Liver (tissue), 3 donors: ENCODE results near the gene SLCO2A1.

Source experiments
- EGR1 ChIP-seq, 2 donors: IDR thresholded peaks; 2 replicates each; pipeline ENCODE4 v1.6.1; 2016 to 2018; ENCODE audit warnings: antibody characterized with exemption in 2 of 2, low read depth in 2 of 2
- FOXA2 ChIP-seq: IDR thresholded peaks from 2 replicates; pipeline ENCODE4 v1.6.1; 2016; ENCODE audit warnings: antibody characterized with exemption
- GABPA ChIP-seq, 2 donors: IDR thresholded peaks in 1 of 2; conservative IDR thresholded peaks in 1 of 2; 2 replicates each; pipeline ENCODE4 v1.6.1; 2016; ENCODE audit warnings: antibody characterized with exemption in 2 of 2, mild to moderate bottlenecking in 1 of 2, moderate library complexity in 1 of 2
- HNF4A ChIP-seq, 2 donors: conservative IDR thresholded peaks; 2 replicates each; pipeline ENCODE4 v1.6.1; 2016; ENCODE audit warnings: antibody characterized with exemption in 2 of 2, mild to moderate bottlenecking in 2 of 2
- JUND ChIP-seq, 2 donors: IDR thresholded peaks; 2 replicates each; pipeline ENCODE4 v1.6.1; 2016; ENCODE audit warnings: antibody characterized with exemption in 2 of 2
- RAD21 ChIP-seq, 2 donors: IDR thresholded peaks; 2 replicates each; pipeline ENCODE4 v1.6.1; 2016; ENCODE audit warnings: antibody characterized with exemption in 2 of 2, mild to moderate bottlenecking in 2 of 2
- TAF1 ChIP-seq: conservative IDR thresholded peaks from 2 replicates; pipeline ENCODE4 v1.6.1; 2016; ENCODE audit warnings: antibody characterized with exemption, mild to moderate bottlenecking
- YY1 ChIP-seq: IDR thresholded peaks from 2 replicates; pipeline ENCODE4 v1.6.1; 2016; ENCODE audit warnings: antibody characterized with exemption, mild to moderate bottlenecking
- TF ChIP-seq, protein P1 (sequence below): IDR thresholded peaks from 2 replicates; pipeline ENCODE4 v1.6.1; 2016; ENCODE audit warnings: antibody characterized with exemption, mild to moderate bottlenecking
- TF ChIP-seq, protein P2 (sequence below): IDR thresholded peaks from 2 replicates; pipeline ENCODE4 v1.6.1; 2016; ENCODE audit warnings: antibody characterized with exemption
- TF ChIP-seq, protein P3 (sequence below): fragments of 150-350 bp; IDR thresholded peaks from 2 replicates; pipeline ENCODE4 v1.5.1; 2017; ENCODE audit warnings: improper control_type of control experiment, low read depth, low read length; ENCODE audit not compliant: missing input control
- TF ChIP-seq, protein P4 (sequence below): IDR thresholded peaks from 2 replicates; pipeline ENCODE4 v1.6.1; 2016; ENCODE audit warnings: antibody characterized with exemption
- TF ChIP-seq, protein P5 (sequence below): IDR thresholded peaks from 2 replicates; pipeline ENCODE4 v1.6.1; 2016; ENCODE audit warnings: antibody characterized with exemption
- donor health status: healthy.
- donor health status: healthy.

DNA sequence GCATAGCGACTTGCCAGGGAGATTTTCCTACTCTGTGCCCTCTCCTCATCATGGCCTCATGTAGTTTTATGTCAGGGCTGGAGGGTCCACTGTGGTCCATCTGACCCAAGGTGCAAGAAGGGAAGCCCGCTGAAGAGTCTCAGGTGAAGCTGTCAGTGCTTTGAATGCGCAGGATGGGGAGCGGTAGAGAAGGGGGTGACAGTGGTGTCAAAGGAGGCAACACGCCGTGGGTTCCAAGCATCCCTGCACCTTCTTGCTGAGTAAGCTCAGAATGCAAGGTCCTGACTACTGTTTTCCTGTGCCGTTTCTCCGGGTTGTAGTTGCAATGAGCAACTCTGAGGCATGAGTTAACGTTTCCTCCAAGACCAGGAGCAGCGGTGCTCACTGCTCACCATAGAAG is 89.2 kb downstream of the SLCO2A1 start:
- TF ChIP-seq, protein P1, sequence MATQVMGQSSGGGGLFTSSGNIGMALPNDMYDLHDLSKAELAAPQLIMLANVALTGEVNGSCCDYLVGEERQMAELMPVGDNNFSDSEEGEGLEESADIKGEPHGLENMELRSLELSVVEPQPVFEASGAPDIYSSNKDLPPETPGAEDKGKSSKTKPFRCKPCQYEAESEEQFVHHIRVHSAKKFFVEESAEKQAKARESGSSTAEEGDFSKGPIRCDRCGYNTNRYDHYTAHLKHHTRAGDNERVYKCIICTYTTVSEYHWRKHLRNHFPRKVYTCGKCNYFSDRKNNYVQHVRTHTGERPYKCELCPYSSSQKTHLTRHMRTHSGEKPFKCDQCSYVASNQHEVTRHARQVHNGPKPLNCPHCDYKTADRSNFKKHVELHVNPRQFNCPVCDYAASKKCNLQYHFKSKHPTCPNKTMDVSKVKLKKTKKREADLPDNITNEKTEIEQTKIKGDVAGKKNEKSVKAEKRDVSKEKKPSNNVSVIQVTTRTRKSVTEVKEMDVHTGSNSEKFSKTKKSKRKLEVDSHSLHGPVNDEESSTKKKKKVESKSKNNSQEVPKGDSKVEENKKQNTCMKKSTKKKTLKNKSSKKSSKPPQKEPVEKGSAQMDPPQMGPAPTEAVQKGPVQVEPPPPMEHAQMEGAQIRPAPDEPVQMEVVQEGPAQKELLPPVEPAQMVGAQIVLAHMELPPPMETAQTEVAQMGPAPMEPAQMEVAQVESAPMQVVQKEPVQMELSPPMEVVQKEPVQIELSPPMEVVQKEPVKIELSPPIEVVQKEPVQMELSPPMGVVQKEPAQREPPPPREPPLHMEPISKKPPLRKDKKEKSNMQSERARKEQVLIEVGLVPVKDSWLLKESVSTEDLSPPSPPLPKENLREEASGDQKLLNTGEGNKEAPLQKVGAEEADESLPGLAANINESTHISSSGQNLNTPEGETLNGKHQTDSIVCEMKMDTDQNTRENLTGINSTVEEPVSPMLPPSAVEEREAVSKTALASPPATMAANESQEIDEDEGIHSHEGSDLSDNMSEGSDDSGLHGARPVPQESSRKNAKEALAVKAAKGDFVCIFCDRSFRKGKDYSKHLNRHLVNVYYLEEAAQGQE: no peak
- TF ChIP-seq JUND (IDR thresholded peaks at IDR 0.05) (no peak), GABPA (IDR thresholded peaks at IDR 0.05 in 1 of 2, conservative IDR thresholded peaks at IDR 0.05 in 1 of 2) (no peak), YY1 (no peak), TAF1 (no peak), EGR1 (IDR thresholded peaks at IDR 0.05; ENCODE audit: low read depth in 2 of 2) (no peak), RAD21 (IDR thresholded peaks at IDR 0.05) (no peak), HNF4A (conservative IDR thresholded peaks at IDR 0.05) (no peak), FOXA2 (no peak)
- TF ChIP-seq, protein P2, sequence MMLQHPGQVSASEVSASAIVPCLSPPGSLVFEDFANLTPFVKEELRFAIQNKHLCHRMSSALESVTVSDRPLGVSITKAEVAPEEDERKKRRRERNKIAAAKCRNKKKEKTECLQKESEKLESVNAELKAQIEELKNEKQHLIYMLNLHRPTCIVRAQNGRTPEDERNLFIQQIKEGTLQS: no peak
- TF ChIP-seq, protein P3, sequence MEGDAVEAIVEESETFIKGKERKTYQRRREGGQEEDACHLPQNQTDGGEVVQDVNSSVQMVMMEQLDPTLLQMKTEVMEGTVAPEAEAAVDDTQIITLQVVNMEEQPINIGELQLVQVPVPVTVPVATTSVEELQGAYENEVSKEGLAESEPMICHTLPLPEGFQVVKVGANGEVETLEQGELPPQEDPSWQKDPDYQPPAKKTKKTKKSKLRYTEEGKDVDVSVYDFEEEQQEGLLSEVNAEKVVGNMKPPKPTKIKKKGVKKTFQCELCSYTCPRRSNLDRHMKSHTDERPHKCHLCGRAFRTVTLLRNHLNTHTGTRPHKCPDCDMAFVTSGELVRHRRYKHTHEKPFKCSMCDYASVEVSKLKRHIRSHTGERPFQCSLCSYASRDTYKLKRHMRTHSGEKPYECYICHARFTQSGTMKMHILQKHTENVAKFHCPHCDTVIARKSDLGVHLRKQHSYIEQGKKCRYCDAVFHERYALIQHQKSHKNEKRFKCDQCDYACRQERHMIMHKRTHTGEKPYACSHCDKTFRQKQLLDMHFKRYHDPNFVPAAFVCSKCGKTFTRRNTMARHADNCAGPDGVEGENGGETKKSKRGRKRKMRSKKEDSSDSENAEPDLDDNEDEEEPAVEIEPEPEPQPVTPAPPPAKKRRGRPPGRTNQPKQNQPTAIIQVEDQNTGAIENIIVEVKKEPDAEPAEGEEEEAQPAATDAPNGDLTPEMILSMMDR: no peak
- TF ChIP-seq, protein P4, sequence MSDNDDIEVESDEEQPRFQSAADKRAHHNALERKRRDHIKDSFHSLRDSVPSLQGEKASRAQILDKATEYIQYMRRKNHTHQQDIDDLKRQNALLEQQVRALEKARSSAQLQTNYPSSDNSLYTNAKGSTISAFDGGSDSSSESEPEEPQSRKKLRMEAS: no peak
- TF ChIP-seq, protein P5, sequence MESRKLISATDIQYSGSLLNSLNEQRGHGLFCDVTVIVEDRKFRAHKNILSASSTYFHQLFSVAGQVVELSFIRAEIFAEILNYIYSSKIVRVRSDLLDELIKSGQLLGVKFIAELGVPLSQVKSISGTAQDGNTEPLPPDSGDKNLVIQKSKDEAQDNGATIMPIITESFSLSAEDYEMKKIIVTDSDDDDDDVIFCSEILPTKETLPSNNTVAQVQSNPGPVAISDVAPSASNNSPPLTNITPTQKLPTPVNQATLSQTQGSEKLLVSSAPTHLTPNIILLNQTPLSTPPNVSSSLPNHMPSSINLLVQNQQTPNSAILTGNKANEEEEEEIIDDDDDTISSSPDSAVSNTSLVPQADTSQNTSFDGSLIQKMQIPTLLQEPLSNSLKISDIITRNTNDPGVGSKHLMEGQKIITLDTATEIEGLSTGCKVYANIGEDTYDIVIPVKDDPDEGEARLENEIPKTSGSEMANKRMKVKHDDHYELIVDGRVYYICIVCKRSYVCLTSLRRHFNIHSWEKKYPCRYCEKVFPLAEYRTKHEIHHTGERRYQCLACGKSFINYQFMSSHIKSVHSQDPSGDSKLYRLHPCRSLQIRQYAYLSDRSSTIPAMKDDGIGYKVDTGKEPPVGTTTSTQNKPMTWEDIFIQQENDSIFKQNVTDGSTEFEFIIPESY: no peak
